Ascending aorta (tissue), 2 donors: ENCODE measurements around the gene THSD1. TPM values are rescaled to one million over a fixed set of nuclear protein-coding genes. Genes with fewer than 3 reads are reported as not detected.

Source experiments
- DNase-seq, 2 donors: peaks; one replicate each; pipeline ENCODE4 v3.0.0-alpha.2; 2019; ENCODE audit warnings: low spot score in 2 of 2
- H3K27ac ChIP-seq, 2 donors: fragments of 200-600 bp; sonication (generic); one replicate each; pipeline ENCODE4 v1.5.1; 2016 to 2017; ENCODE audit warnings: mild to moderate bottlenecking in 1 of 2
- H3K27me3 ChIP-seq: fragments of 200-600 bp; sonication (generic); one replicate; pipeline ENCODE4 v1.5.1; 2017
- H3K36me3 ChIP-seq, 2 donors: fragments of 200-600 bp; sonication (generic); one replicate each; pipeline ENCODE4 v1.5.1; 2016
- H3K4me1 ChIP-seq, 2 donors: fragments of 200-600 bp; sonication (generic); one replicate each; pipeline ENCODE4 v1.5.1; 2016 to 2017; ENCODE audit warnings: mild to moderate bottlenecking in 1 of 2
- H3K4me3 ChIP-seq, 2 donors: fragments of 200-600 bp; sonication (generic); one replicate each; pipeline ENCODE4 v1.5.1; 2016 to 2017; ENCODE audit warnings: mild to moderate bottlenecking in 1 of 2
- H3K9me3 ChIP-seq, 2 donors: fragments of 200-600 bp; sonication (generic); one replicate each; pipeline ENCODE4 v1.5.1; 2016
- CTCF ChIP-seq, 3 experiments: fragments of 200-600 bp in 2 of 3; fragments of 450-650 bp in 1 of 3; sonication (generic) in 2 of 3; IDR thresholded peaks; one replicate each; pipeline ENCODE4 v1.5.1; 2016 to 2019; ENCODE audit warnings: antibody characterized with exemption in 3 of 3, mild to moderate bottlenecking in 1 of 3, moderate library complexity in 1 of 3
- intact Hi-C: fragments of 100-400 bp; cut with DNase I; formaldehyde crosslinking; loops from one replicate; pipeline ENCODE4 v1.15.1; 2023
- total RNA-seq: library from RNA; depleted of rRNA; stranded (reverse); fragments of >200 nt; gene quantifications from one replicate; pipeline ENCODE4 v1.1.0, GENCODE V29; 2016

Gene THSD1
- total RNA-seq, 1 donor from 2014 or later = 27.4 TPM

- DNase-seq = no peak
- Histone ChIP-seq H3K27me3 (no peaks in the 10 kb centered on the region), H3K27ac (no peak overlapping the region), H3K36me3 (no peaks in the 10 kb centered on the region), H3K9me3 (no peaks in the 10 kb centered on the region), H3K4me3 (no peak overlapping the region), H3K4me1 (no peaks in the 10 kb centered on the region)
- intact Hi-C loops = no loop called here
- no peak for TF ChIP-seq CTCF (IDR thresholded peaks at IDR 0.05)
These were observed 12.2 kb downstream of the THSD1 start for GRCh38 chr13:52393572-52394357.

- DNase-seq = no peak
These were observed 18.3 kb downstream of the THSD1 start for GRCh38 chr13:52387721-52388120.

GRCh38 chr13:52385870-52386269 lies 20.1 kb downstream of the THSD1 start:
- no peak for TF ChIP-seq CTCF (IDR thresholded peaks at IDR 0.05)

More at GRCh38 chr13:52387721-52388120, 18.3 kb downstream of the THSD1 start:
- no peaks in the 10 kb centered on the region for H3K4me1 ChIP-seq
- no peaks in the 10 kb centered on the region for H3K9me3 ChIP-seq
- TF ChIP-seq CTCF (IDR thresholded peaks at IDR 0.05) = no peak
- no peaks in the 10 kb centered on the region for H3K36me3 ChIP-seq
- H3K27ac ChIP-seq = no peak overlapping the region
- no peaks in the 10 kb centered on the region for H3K27me3 ChIP-seq
- intact Hi-C loops = no loop called here
- no peak overlapping the region for H3K4me3 ChIP-seq

GRCh38 chr13:52383366-52383765 lies 22.6 kb downstream of the THSD1 start:
- Histone ChIP-seq H3K4me1 (no peaks in the 10 kb centered on the region), H3K27ac (no peak overlapping the region), H3K36me3 (peaks cover 0 to 2% of the 10 kb centered on the region in 2 donors), H3K27me3 (no peaks in the 10 kb centered on the region), H3K4me3 (no peak overlapping the region), H3K9me3 (no peaks in the 10 kb centered on the region)
- no peak for DNase-seq
- no peak for TF ChIP-seq CTCF (IDR thresholded peaks at IDR 0.05)
- intact Hi-C loops = no loop called here

More at GRCh38 chr13:52385870-52386269, 20.1 kb downstream of the THSD1 start:
- intact Hi-C loops = no loop called here
- Histone ChIP-seq H3K9me3 (no peaks in the 10 kb centered on the region), H3K36me3 (no peaks in the 10 kb centered on the region), H3K4me3 (no peak overlapping the region), H3K4me1 (no peaks in the 10 kb centered on the region), H3K27me3 (no peaks in the 10 kb centered on the region), H3K27ac (no peak overlapping the region)
- DNase-seq = no peak

GRCh38 chr13:52378312-52378711 lies 27.7 kb downstream of the THSD1 start:
- peaks cover 4 to 6% of the 10 kb centered on the region in 2 donors for H3K36me3 ChIP-seq
- H3K27ac ChIP-seq = no peak overlapping the region
- H3K4me1 ChIP-seq = no peaks in the 10 kb centered on the region
- intact Hi-C loops = no loop called here
- no peak overlapping the region for H3K4me3 ChIP-seq
- H3K9me3 ChIP-seq = no peaks in the 10 kb centered on the region
- H3K27me3 ChIP-seq = no peaks in the 10 kb centered on the region
- DNase-seq = no peak
- no peak for TF ChIP-seq CTCF (IDR thresholded peaks at IDR 0.05)
